ENCODE results near the gene CHD3.
"Not testable (repeated sequence)": the region's sequence is repeated elsewhere in the genome, so short reads cannot be mapped to it uniquely, and the experiment has no call there.

CHD3 gene

GRCh38 chr17:7946441-7946840 lies 57.9 kb downstream of the CHD3 start:
- TF ChIP-seq, protein P1, sequence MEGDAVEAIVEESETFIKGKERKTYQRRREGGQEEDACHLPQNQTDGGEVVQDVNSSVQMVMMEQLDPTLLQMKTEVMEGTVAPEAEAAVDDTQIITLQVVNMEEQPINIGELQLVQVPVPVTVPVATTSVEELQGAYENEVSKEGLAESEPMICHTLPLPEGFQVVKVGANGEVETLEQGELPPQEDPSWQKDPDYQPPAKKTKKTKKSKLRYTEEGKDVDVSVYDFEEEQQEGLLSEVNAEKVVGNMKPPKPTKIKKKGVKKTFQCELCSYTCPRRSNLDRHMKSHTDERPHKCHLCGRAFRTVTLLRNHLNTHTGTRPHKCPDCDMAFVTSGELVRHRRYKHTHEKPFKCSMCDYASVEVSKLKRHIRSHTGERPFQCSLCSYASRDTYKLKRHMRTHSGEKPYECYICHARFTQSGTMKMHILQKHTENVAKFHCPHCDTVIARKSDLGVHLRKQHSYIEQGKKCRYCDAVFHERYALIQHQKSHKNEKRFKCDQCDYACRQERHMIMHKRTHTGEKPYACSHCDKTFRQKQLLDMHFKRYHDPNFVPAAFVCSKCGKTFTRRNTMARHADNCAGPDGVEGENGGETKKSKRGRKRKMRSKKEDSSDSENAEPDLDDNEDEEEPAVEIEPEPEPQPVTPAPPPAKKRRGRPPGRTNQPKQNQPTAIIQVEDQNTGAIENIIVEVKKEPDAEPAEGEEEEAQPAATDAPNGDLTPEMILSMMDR (IDR thresholded peaks at IDR 0.05) = no peak
- H3K4me1 Mint-ChIP-seq = no peaks in the 10 kb centered on the region
- H3K27ac Mint-ChIP-seq = no peak overlapping the region
- H3K4me3 Mint-ChIP-seq = no peak overlapping the region
- peaks cover 65% of the 10 kb centered on the region for H3K36me3 Mint-ChIP-seq (ENCODE audit: low read depth)
- DNase-seq = no peak
- no peaks in the 10 kb centered on the region for H3K9me3 Mint-ChIP-seq
- no peaks in the 10 kb centered on the region for H3K27me3 Mint-ChIP-seq (ENCODE audit: low read depth, poor library complexity)

- TF ChIP-seq, protein P1 (IDR thresholded peaks at IDR 0.05) = no peak
- no peak for DNase-seq
- H3K27me3 Mint-ChIP-seq (ENCODE audit: low read depth, poor library complexity) = peaks cover 3% of the 10 kb centered on the region
- H3K4me3 Mint-ChIP-seq = no peak overlapping the region
- peaks cover 62% of the 10 kb centered on the region for H3K36me3 Mint-ChIP-seq (ENCODE audit: low read depth)
- H3K4me1 Mint-ChIP-seq = no peaks in the 10 kb centered on the region
- no peaks in the 10 kb centered on the region for H3K9me3 Mint-ChIP-seq
- peak overlapping the region; percentile 55 for H3K27ac Mint-ChIP-seq
Measured at GRCh38 chr17:7947651-7948050, 59.1 kb downstream of the CHD3 start.

DNA sequence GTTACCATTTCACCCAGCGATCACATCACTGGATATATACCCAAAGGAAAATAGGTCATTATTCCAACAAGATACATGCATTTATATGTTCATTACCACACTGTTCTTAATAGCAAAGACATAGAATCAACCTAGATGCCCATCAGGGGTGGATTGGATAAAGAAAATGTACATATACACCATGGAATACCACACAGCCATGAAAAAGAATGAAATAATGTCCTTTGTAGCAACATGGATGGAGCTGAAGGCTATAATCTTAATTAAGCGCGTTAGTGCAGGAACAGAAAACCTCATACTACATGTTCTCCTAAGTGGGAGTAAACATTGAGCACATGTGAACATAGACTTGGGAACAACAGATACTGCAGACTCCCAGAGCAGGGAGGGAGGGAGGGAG lies 62.0 kb downstream of the CHD3 start:
- Mint-ChIP-seq H3K4me1 (no peaks in the 10 kb centered on the region), H3K4me3 (no peak overlapping the region), H3K27me3 (ENCODE audit: low read depth, poor library complexity) (peaks cover 3% of the 10 kb centered on the region), H3K27ac (no peak overlapping the region), H3K9me3 (no peaks in the 10 kb centered on the region), H3K36me3 (ENCODE audit: low read depth) (peaks cover 44% of the 10 kb centered on the region)
- DNase-seq = no peak
- TF ChIP-seq, protein P1 (IDR thresholded peaks at IDR 0.05) = no peak

- H3K36me3 Mint-ChIP-seq (ENCODE audit: low read depth) = peaks cover 38% of the 10 kb centered on the region
- no peak overlapping the region for H3K4me3 Mint-ChIP-seq
- H3K27me3 Mint-ChIP-seq (ENCODE audit: low read depth, poor library complexity) = peaks cover 3% of the 10 kb centered on the region
- no peaks in the 10 kb centered on the region for H3K9me3 Mint-ChIP-seq
- TF ChIP-seq, protein P1 (IDR thresholded peaks at IDR 0.05) = no peak
- DNase-seq = no peak
- H3K4me1 Mint-ChIP-seq = no peaks in the 10 kb centered on the region
- H3K27ac Mint-ChIP-seq = peak overlapping the region; percentile 57
Measured at GRCh38 chr17:7951143-7951792, 62.7 kb downstream of the CHD3 start.

DNA sequence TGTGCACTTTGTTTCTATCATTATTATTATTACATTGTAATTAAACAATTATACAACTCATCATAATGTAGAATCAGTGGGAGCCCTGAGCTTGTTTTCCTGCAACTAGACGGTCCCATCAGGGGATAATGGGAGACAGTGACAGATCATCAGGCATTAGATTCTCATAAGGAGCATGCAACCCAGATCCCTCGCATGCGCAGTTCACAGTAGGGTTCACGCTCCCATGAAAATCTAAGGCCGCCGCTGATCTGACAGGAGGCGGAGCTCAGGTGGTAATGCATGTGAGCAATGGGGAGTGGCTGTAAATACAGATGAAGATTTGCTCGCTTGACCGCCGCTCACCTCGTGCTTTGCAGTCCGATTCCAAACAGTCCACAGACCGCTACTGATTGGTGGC lies 64.7 kb downstream of the CHD3 start:
- not testable (repeated sequence) for H3K4me1 Mint-ChIP-seq; H3K9me3 Mint-ChIP-seq; H3K27ac Mint-ChIP-seq; H3K4me3 Mint-ChIP-seq; H3K27me3 Mint-ChIP-seq (ENCODE audit: low read depth, poor library complexity); DNase-seq
- peaks cover 23% of the 10 kb centered on the region for H3K36me3 Mint-ChIP-seq (ENCODE audit: low read depth)

DNA sequence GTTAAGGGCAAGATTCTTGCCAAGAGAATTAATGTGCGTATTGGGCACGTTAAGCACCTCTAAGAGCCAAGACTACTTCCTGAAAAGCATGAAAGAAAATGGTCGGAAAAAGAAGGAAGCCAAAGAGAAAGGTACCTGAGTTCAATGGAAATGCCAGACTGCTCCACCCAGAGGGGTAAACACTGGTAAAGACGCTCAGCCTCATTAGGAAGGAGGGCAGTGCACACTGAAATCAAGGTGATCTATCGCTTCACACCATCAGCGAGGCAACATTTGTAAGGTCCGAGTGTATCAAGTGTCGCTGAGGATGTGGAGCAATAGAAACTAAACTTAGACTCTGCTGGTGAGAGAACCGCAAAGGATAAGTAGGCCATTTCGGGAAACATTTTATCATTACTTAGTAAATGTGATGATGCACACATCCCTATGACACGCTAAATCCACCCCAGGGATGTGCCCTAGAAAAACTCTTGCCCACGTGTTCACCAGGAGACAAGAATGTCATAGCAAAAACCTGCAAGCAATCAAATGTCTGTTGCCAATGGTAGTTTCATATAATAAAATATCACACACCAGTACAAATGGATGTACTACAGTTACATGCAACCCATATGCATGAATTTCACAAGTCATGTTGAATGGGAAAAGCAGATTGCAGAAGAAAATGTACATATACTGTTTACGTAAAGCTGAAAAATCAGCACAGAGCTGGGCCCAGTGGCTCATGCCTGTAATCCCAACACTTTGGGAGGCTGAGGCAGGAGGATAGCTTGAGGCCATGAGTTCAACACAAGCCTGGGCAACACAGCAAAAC lies 67.0 kb downstream of the CHD3 start:
- DNase-seq = no peak
- Mint-ChIP-seq H3K27me3 (ENCODE audit: low read depth, poor library complexity) (peaks cover 8% of the 10 kb centered on the region), H3K9me3 (no peaks in the 10 kb centered on the region), H3K4me3 (no peak overlapping the region), H3K36me3 (ENCODE audit: low read depth) (no peaks in the 10 kb centered on the region), H3K27ac (no peak overlapping the region), H3K4me1 (no peaks in the 10 kb centered on the region)
- TF ChIP-seq, protein P1 (IDR thresholded peaks at IDR 0.05) = no peak

Measured in nephron progenitor cell (in vitro differentiated cells).